GM20000 (cell line): Measurements from ENCODE around the gene PPM1G.
"Not testable (repeated sequence)": the region's sequence is repeated elsewhere in the genome, so short reads cannot be mapped to it uniquely, and the experiment has no call there.

Source experiments
- DNase-seq: peaks from one replicate; pipeline ENCODE4 v3.0.0; 2012; ENCODE audit warnings: low spot score
- CTCF ChIP-seq: IDR thresholded peaks from 2 replicates; pipeline ENCODE4 v1.5.1; 2012; ENCODE audit warnings: mild to moderate bottlenecking, control low read depth; ENCODE audit errors: extremely low read depth, missing control alignments

PPM1G gene

DNA sequence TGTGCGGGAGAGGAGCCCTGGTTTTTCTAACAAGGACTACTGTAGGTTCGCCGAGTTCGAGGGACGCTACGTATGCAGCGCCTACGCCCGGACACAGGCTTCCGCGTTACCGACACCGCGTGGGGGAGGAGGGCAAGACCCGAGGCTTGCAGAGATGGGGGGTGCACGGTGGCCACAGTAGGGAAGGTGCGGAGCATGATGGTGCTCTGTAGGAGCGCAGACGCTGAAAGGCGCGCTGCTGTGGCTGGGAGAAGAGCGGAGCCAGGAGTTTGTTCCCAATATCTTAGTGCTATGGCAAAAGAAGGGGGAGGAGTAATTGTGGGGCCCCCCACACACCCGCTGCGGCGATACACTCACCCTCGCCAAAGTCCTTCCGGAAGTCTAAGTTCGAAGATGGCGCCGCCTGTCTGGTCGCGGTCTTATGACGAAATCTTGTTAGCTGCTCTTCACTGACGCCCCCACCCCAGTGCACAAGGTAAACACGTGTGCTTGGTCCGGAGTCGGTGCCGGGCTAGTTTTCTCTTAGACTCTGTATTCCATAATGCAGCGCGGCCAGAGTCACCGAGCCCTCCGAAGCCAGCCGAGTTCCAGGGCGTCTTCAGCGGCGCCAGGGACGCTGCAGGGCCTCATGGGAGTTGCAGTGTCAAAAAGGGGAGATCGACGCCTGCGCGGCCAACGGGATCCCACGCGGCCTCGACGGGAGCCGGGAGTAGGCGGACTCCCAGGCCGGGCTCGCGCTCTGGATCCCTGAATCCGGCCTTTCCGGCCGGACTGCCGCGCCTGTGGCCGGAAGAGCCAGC, 52.8 kb downstream of the PPM1G start, which contains the start of gene GTF3C2:
Gene GTF3C2 (minus strand): TSS at position 383 of the 800 bp plus-strand sequence. CDS start 13,210 bp downstream, outside the sequence.
- TF ChIP-seq CTCF: no peak
- peak; percentile 90 for DNase-seq

GRCh38 chr2:27356056-27356381, 53.4 kb downstream of the PPM1G start:
- TF ChIP-seq CTCF: no peak
- DNase-seq: no peak

DNA sequence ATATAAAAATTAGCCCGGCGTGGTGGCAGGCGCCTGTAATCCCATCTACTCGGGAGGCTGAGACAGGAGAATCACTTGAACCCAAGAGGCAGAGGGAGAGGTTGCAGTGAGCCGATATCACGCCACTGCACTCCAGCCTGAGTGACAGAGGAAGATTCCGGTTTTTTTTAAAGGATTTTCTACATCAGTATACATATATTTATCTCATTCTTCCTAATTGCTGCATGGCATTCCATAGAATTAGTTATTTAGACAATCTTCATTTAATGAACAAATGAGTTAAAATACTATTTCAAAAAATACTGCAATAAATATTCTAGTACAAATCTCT, 54.8 kb downstream of the PPM1G start:
- TF ChIP-seq CTCF: no peak
- DNase-seq: no peak

DNA sequence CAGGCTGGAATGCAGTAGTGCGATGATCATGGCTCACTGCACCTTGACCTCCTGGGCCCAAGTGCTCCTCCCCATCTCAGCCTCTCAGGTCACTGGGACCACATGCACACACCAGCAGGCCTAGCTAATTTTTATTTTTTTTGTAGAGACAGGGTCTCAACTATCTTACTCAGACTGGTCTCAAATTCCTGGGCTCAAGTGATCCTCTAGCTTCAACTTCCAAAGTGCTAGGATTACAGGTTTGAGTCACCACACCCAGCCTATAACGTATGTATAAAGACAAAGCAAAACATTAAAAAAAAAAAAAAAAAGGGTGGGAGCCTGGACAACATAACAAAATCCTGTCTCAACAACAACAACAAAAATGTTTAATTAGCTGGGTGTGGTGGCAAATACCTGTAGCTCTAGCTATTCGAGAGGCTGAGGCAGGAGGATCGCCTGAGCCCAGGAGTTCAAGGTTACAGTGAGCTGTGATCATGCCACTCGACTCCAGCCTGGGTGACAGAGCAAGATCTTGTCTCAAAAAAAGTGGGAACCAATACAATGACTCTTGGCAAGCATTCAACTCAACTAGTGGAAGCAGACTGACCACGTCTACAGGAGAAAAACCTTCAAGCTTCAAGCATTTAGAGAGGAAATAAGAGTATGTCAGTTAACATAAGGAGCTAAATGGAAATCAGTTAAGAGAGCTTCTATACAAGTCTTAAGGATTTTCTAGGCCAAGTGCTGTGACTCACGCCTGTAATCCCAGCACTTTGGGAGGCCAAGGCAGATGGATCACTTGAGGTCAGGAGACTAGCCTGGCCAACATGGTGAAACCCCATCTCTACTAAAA, 55.4 kb downstream of the PPM1G start:
- no peak for DNase-seq
- TF ChIP-seq CTCF: no peak

DNA sequence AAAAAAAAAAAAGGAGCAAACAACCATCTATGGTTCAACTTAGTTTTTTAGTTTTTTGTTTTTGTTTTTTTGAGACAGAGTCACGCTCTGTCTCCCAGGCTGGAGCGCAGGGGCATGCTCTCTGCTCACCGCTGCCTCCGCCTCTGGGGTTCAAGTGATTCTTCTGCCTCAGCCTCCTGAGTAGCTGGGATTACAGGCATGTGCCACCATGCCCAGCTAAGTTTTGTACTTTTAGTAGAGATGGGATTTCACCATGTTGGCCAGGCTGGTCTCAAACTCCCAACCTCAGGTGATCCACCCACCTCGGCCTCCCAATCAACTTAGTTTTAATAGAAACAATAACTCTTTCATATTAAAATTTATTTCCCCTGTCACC, 56.0 kb downstream of the PPM1G start:
- not testable (repeated sequence) for DNase-seq

- no peak for TF ChIP-seq CTCF
- no peak for DNase-seq
Observed at GRCh38 chr2:27351802-27352598, 57.4 kb downstream of the PPM1G start.

- no peak for TF ChIP-seq CTCF
- no peak for DNase-seq
Observed at GRCh38 chr2:27350106-27350693, 59.2 kb downstream of the PPM1G start.
